GM19397 (cell line): ENCODE results near the gene SCML1.
A peak's percentile ranks its signal among the peaks of the same experiment; 100 is the strongest.

ENCODE experiments used
- ATAC-seq: cut with Tn5 transposase; IDR thresholded peaks from one replicate; pipeline ENCODE4 v1.9.1; 2021; ENCODE audit warnings: mild to moderate bottlenecking, moderate library complexity; ENCODE audit not compliant: unreplicated experiment

SCML1 gene, protein sequence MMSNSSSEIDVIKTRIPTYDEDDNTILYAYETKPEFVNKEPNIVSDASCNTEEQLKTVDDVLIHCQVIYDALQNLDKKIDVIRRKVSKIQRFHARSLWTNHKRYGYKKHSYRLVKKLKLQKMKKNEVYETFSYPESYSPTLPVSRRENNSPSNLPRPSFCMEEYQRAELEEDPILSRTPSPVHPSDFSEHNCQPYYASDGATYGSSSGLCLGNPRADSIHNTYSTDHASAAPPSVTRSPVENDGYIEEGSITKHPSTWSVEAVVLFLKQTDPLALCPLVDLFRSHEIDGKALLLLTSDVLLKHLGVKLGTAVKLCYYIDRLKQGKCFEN

GRCh38 chrX:17736856-17737709 lies at the start of gene SCML1:
Gene SCML1 (plus strand): TSS chrX:17737493. CDS start chrX:17744187, 6,694 bp downstream.
- ATAC-seq = peak; percentile 76

- ATAC-seq = no peak
Observed at GRCh38 chrX:17687648-17688047, 49.6 kb upstream of the SCML1 start.

DNA sequence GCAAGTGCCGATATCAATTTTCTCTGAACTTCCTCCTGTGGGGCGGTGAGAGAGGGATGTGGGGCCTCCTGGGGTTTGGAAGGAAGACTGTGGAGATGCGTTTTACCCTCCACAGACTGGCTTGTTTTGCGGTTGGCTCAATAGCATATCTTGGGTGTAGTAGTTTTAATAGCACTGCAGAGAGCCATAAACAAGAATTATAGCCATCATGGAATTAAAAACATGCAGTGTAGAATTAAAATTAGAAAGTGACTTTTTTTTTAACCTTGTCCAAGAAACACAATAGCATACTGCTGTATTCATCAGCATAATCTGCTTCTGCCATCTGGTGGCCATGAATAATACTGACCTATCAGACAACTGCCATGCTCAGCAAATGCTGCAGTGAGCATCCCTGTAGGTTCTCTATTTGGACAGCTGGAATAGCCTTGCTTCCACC lies 47.3 kb upstream of the SCML1 start:
- no peak for ATAC-seq

GRCh38 chrX:17692709-17693346 lies 44.5 kb upstream of the SCML1 start:
- ATAC-seq = no peak

- ATAC-seq = no peak
Observed at GRCh38 chrX:17697191-17697590, 40.1 kb upstream of the SCML1 start.

- no peak for ATAC-seq
Observed at GRCh38 chrX:17700976-17701375, 36.3 kb upstream of the SCML1 start.

DNA sequence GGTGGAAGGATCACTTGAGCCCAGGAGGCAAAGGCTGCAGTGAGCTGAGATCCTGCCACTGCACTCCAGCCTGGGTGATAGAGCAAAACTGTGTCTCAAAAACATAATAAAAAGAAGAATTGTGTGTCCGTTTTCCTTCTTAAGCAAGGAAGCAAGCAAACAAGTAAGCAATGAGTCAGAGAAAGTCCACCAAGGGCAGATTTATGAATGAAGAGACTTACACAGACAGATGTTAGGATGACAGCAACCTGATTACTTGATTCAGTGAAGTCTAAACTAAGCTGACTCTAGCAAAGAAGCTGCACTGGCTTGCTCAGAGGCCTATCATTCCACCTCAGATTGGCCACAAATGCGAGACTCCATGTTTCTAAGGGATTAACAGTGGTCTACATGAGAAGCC lies 34.1 kb upstream of the SCML1 start:
- no peak for ATAC-seq

- ATAC-seq = no peak
Observed at GRCh38 chrX:17705211-17705610, 32.1 kb upstream of the SCML1 start.

DNA sequence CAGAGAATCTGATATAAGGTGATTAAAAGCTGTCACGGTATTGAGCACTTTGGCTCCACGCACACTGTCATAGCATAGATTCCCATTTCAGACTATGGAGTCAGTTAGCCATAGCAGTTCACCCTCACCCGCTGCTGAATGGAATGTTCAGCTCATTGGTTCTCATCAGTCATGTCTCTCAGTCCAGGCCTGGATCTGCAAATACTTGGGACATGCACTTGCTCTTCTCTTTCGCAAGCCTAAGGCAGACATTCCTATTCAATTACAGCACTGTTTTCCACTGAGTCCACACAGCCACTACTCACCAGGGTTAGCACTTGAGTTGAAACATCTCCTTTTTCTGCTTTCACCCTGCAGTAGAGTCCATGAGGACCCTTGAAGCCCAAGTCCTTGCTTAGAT lies 30.6 kb upstream of the SCML1 start:
- no peak for ATAC-seq

GRCh38 chrX:17707731-17708130 lies 29.6 kb upstream of the SCML1 start:
- ATAC-seq = no peak

GRCh38 chrX:17710871-17711301 lies 26.4 kb upstream of the SCML1 start:
- ATAC-seq = no peak

- ATAC-seq = no peak
Observed at GRCh38 chrX:17713288-17713687, 24.0 kb upstream of the SCML1 start.

- ATAC-seq = no peak
Observed at GRCh38 chrX:17718649-17719165, 18.6 kb upstream of the SCML1 start.

- no peak for ATAC-seq
Observed at GRCh38 chrX:17719711-17720110, 17.6 kb upstream of the SCML1 start.

DNA sequence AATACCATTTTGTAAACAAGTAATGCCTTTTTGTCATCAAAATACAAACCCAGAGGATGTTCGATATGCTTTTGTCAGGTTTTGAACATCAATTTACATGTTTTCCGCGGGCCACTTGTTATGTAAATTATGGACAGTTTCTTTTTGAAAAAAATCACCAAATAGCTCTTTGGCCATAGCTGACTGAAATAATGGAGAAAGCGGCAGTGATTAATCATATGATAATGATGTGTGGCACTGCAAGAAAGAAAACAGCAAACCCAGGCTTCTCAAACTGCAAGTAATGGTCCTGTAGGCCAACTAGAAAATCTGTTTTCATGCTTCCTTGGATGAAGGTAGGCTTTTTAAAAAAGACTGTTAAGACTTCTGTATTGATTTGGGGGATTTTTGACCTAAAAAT lies 15.6 kb upstream of the SCML1 start:
- ATAC-seq = no peak

DNA sequence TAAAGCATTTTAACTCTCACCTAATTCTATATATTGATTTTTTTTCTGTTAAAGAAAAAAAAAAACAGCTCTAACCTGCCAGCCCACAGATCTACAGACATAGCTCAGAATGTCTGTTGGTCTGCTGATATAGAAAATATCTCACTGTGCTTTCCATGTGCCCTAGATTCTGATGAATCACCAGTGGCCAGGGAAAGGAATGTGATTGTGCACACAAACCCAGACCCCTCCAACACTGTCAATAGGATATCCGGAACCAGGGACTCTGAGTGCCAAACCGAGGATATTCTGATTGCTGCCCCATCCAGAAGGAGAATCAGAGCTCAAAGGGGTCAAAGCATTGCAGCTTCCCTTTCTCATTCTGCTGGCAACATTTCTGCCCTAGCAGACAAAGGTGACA lies 12.1 kb upstream of the SCML1 start:
- ATAC-seq = no peak

- ATAC-seq = no peak
Observed at GRCh38 chrX:17732138-17732783, 5.0 kb upstream of the SCML1 start.

DNA sequence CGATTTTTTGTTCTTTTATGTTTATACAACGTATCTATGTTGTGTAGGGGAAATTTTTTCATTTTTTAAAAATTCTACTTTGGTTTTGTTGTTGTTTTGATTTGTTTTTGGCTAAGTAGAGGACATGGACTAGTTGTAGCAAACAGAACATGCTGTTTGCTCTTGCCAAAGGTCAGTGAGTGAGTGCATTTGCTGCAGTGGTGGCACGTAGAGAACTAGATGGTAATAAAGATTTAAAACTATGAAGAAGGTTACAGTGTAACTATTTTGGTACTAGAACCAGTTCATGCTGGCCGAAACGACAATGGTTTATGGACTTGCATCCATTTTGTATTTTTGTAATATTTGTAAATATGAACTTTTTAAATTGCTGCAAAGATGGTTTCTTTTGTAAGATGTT lies 1.9 kb upstream of the SCML1 start:
- no peak for ATAC-seq

DNA sequence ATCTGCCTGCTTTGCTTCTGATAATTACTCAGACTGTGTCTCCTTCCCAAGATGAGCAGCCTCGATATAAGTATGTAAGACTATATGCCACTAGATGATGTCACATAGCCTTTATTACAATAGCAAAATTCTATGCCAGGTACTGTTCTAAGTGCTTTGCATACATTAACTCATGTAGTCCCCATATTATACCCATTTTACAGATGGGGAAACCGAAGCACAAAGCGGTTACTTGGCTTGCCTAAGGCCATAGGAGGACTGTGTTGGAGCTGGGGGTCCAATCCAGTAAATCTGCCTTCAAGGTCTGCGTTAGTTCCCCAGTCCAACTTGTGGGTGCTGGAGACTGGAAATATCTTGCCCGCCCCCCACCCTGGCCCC lies 826 bp upstream of the SCML1 start:
- no peak for ATAC-seq

DNA sequence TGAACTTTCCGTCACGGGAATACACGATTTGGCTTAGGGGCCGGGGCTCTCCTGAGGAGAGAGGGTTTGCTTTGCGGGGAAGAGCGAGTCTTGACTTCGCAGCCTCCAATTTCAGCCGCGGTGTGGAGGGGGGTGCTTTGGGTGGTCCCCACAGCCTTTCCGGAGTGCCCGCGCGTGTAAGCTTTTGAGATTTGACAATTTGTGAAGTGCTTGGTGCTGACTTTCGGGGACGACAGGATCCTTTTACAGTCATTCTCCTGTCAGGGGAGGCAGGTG lies 355 bp downstream of the SCML1 start:
- ATAC-seq = peak; percentile 4
